Kidney glomerular epithelial cell (primary cell): ENCODE data around the gene PCDH9.

Experiments used
- DNase-seq: peaks from one replicate; lab custom pipeline; 2025; lab: John Stamatoyannopoulos, UW

The PCDH9 gene

GRCh38 chr13:66459143-66459542 lies 771.0 kb downstream of the PCDH9 start:
- no peak for DNase-seq

DNA sequence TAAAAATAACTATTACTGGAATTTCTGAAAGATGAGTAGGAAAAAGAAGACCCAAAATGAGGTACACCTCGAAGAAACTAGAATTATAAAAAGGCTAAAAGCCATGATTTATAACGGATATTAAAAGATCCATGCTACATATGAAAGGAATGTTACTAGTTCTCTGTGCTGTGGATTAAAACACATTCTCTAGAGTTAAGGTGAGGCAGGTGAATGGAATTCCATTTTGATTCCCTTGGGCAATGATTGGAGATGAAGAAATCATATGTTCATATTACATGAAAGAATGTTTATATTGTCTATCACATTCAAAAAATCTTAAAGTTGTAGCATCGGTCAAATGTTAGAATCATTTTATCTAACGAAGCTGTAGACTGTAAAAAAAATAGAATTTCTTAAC lies 783.7 kb downstream of the PCDH9 start:
- no peak for DNase-seq

GRCh38 chr13:66443926-66444325 lies 786.2 kb downstream of the PCDH9 start:
- DNase-seq, result no peak

- no peak for DNase-seq
Observed at GRCh38 chr13:66440938-66441337, 789.2 kb downstream of the PCDH9 start.

DNA sequence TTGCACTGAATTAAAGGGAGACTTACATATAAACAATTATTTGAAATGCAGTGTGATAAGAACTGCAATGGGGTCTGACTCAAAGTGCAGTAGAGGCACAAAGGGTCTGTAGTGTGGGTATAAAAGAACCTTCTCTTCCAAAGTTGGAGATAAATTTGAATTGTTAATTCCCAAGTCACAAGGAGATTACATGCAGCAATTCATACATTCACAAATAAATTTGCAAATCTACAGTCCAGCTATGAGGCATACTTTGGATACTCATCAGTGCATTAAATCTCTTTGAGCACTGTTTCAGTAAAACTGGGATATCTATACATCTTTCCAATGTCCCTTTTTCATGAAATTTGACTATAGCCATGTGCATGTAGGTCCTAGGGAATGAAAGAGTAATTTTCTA lies 799.4 kb downstream of the PCDH9 start:
- DNase-seq, result no peak

- DNase-seq, result no peak
Observed at GRCh38 chr13:66430269-66430668, 799.9 kb downstream of the PCDH9 start.

DNA sequence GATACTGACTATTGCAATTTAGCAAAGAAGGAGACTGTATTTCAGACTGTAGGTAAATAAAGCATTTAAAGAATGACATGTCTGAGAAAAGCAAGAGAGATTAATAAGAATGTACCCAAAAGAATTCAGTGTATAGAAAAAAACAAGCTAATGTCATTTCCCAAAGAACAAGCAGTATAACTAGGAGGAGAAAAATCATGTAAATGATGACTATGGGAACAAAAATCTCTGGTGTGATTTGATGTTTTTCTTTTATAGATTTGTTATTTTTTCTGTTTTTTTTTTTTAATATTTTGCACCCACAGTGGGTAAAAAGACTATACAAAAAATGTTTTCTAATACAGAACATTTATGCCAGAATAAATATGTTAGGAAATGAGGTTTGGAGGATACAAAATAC lies 801.0 kb downstream of the PCDH9 start:
- no peak for DNase-seq

- no peak for DNase-seq
Observed at GRCh38 chr13:66427458-66427861, 802.7 kb downstream of the PCDH9 start.

DNA sequence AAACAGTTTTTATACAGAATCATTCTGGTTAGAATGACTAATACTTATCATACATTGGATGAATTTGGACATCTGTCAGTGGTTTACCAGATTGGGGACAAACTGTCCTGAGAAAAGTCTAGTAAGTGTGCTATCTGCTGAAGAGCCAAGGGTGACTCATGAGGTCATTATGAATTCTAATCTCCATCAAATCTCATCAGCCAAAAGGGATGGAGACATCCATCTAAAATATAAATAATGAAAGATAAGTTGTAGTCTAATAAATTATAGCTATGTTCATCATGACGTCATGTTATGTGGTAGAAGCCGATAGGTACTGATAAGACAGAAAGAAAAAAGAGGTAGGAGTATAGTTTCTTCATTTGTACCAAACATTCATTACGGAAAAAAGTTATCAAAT lies 804.4 kb downstream of the PCDH9 start:
- no peak for DNase-seq

DNA sequence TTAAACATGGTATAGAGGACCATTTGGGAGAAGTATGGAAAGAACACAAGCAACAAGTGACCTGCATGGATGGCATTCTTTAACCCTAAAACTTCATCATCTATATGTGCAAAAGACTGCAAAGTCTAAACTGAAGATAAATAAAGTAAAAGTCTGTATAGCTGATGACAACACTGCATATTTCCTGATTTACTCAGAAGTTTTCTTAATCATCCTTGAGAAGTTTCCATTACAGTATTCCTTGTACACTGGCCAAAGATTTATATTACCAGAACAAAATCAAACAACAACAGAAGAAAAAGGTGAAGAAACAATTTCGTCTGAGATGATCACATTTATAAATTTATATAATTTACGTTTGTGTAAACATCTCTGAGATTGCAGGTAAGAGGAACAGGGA lies 805.7 kb downstream of the PCDH9 start:
- peak; percentile 12 for DNase-seq

GRCh38 chr13:66415444-66415843 lies 814.7 kb downstream of the PCDH9 start:
- DNase-seq, result no peak

GRCh38 chr13:66414066-66414800 lies 815.9 kb downstream of the PCDH9 start:
- no peak for DNase-seq

- DNase-seq, result no peak
Observed at GRCh38 chr13:66410314-66410713, 819.8 kb downstream of the PCDH9 start.

DNA sequence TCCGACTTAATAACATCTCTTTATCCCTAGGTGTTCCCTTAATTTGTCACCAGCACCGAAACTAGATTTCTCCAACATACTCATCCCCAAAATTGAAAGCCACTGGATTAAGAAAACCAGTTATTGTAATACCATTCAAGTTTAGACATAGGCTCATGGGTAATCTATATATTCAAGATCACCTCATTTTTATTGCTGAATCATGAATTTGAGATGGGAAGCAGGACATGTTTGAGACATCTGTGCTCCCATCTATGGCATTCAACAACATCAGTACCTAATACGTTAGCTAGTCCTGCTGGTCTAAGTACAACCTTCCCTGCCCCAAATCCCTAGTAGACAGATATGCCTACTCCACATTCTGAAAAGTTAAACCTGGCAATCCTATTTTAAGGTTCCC lies 820.6 kb downstream of the PCDH9 start:
- no peak for DNase-seq

DNA sequence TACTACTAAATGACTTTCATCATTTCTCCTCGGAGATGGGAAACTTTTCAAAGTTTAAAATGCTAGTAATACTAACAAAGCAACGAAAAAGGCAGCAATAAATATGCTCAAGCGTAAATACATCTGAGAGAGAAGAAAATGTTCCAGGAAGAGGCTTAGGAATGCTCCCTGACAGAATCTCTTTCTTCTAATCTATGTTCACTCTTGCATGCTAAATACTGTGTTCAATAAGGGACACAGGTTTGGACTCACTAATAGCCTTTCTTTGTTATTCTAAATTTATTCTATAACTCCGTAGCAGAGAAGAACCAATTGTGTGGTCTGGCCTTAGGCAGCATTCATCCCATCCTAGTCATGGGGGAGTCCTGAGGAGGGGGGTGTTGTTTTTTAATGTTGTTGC lies 823.0 kb downstream of the PCDH9 start:
- no peak for DNase-seq

- peak; percentile 49 for DNase-seq
Observed at GRCh38 chr13:66405908-66406802, 824.0 kb downstream of the PCDH9 start.

GRCh38 chr13:66402546-66402945 lies 827.6 kb downstream of the PCDH9 start:
- no peak for DNase-seq

DNA sequence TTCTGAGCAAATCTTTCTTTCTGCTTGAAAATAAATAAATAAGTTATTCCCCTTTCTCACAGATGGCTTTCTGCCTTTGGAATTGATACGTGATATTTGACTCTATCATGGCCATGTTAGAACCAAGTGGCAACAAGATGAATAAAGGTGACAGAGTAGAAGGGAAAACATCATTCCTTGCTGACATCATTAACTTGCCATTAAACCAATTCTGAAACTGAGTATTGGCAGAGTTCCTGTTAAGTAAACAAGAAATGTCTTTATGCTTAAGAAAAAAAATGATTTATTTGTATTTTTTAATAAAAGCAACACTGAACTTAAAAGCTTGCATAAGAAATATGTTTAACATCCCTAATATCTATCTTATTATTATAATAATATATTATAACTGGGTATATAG lies 828.1 kb downstream of the PCDH9 start:
- no peak for DNase-seq

DNA sequence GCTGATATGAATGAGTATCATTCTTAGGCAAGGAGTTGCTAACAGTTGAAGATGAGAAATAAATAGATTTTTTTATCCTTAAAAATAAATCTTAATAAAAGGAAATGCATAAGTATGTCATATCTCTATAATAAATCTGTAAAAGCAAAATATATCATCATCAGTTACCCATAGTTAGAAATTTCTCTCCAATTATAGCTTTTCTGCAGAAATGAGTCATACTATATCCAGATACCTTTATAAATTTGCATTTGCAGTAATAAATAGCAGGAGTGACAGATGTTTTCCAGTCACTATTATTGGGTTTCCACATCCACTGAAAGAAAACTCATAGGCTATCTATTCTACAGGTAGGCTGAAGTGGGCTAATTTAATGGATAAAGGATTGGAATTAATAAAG lies 829.8 kb downstream of the PCDH9 start:
- no peak for DNase-seq

DNA sequence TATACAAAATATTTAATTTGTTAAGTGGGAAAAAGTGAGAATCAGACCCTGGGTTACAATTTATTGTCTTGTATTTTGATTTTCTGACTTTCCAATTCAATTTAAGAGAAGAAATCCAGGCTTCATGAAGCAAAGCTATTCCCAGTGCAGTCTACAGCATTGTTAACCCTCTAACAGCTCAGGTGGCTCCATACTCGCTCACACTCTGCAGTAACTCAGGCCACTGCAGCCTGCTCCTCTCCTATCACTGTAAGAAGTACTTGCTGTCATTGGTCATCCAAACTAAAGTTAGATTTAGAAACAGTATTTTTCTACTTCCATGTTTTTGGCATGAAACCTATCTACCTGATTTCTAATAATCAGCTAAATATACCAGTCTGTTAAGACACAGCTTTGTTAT lies 830.3 kb downstream of the PCDH9 start:
- no peak for DNase-seq

DNA sequence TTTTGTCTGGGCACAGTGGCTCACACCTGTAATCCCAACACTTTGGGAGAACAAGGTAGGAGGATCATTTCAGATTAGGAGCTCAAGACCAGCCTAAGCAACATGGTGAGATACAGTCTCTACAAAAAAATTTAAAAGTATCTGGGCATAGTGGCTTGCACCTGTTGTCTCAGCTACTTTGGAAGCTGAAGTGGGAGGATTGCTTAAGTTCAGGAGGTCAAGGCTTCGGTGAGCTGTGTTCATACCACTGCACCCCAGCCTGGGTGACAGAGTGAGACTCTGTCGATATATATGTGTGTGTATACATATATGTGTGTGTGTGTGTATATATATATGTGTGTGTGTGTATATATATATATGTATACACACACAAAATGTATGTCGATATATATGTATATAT lies 833.0 kb downstream of the PCDH9 start:
- DNase-seq, result no peak

DNA sequence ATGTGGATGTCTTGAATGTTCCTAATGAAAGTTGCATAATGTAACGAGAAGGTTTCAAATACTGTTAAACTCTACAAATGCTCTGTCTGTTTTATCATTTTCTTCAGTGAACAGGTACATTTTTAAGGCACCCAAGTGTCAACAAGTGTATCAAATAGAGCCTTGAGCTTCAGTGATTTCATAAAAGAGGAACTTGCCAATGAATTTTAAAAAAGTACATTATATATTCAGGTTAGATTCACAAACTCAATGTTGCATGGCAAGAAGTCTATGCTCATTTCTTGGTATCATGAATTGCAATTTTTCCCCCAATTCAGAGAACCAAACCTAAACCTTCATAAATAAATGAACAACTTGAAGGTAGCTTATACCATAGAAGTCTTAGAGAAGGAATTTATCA lies 838.8 kb downstream of the PCDH9 start:
- DNase-seq, result no peak

DNA sequence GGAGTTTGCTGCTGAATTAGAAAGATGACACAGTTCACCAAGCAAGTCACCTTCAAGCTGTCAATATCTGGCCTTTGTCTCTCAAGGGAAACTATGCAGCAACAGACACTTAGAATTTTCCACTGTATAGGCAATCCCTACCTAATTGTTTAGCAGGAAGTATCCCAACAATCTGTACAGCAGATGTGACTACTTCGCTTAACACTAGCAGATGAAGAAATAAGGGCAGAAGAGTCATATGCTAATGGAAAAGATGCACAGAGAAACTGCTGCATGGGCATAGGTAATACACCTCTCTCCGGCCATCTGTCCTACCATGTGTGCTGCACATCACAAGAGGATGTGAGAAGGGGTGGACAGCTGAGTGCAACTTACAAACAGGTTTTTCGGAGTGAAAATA lies 851.2 kb downstream of the PCDH9 start:
- no peak for DNase-seq
